Keratinocyte (primary cell): ENCODE data around the gene INCA1.

Experiments
- CTCF ChIP-seq, 3 experiments: IDR thresholded peaks in 1 of 3; conservative IDR thresholded peaks in 1 of 3; optimal IDR thresholded peaks in 1 of 3; 2 replicates in 2 of 3; 3 replicates in 1 of 3; pipeline versions ENCODE3 to v1.5.1; 2011; ENCODE audit warnings: low read length in 3 of 3, mild to moderate bottlenecking in 3 of 3, moderate library complexity in 2 of 3, control low read depth in 1 of 3, inconsistent platforms in 1 of 3; ENCODE audit not compliant: insufficient read depth in 2 of 3; ENCODE audit errors: extremely low read depth in 1 of 3
- EZH2 ChIP-seq: IDR thresholded peaks from one replicate; pipeline ENCODE4 v1.6.1; 2012; ENCODE audit warnings: inconsistent platforms, mild to moderate bottlenecking, low read length, moderate library complexity

DNA sequence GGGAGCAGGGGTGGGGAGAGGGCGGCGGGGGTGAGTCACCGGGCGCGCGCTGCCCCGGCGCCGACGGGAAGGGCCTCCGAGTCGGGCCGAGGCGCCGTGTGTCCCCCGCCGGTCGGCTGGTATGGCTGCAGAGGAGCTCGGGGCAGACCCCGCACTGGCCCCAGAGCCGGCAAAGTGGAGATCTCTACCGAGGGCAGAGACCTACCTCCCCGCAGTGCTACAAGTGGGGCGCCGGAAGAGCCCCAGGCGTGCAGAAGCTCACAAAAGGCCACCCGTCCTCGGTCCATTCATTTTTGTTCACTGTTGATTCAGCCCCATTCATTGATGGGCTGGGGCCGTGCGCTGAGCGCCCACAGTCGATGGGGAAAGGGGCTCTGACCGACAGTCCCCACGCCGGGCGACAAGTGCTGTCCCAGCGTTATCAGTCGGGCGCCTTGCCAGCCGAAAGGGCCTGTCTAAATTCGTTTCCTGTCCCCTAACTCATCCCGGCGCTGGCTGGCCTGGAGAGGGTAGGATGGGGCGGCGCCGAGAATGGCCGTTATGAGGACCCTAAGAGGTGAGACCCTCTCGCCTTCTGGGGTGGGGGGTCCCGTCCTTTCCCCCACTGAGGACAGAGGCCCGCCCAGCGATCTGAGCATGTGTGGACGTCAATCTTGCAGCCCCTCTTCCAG is 47.1 kb downstream of the INCA1 start:
- no peak for TF ChIP-seq EZH2
- no peak for TF ChIP-seq CTCF (optimal IDR thresholded peaks at IDR 0.05 in 1 of 3, IDR thresholded peaks at IDR 0.05 in 1 of 3, conservative IDR thresholded peaks at IDR 0.05 in 1 of 3; ENCODE audit: extremely low read depth in 1 of 3, insufficient read depth in 2 of 3, low read length in 3 of 3)
